Heart left ventricle (tissue), 13 donors: ENCODE measurements around the gene GPATCH2L.

Experiments
- CTCF ChIP-seq, 12 donors: fragments of 200-600 bp; sonication (generic) in 4 of 12; IDR thresholded peaks; one replicate each; pipeline versions ENCODE4 v1.5.0 to v1.8.0; 2018 to 2022; ENCODE audit warnings: antibody characterized with exemption in 12 of 12, mild to moderate bottlenecking in 5 of 12
- POLR2A ChIP-seq, 2 donors: fragments of 450-650 bp; IDR thresholded peaks; one replicate each; pipeline ENCODE4 v1.6.1; 2017; ENCODE audit warnings: antibody characterized with exemption in 2 of 2, mild to moderate bottlenecking in 2 of 2, moderate library complexity in 2 of 2
- donor health status: ischemic (EF 13 %, LVEDD 7.1; RV severe dilation, severe dysfunction).
- donor health status: DM: no; HTN: yes; CAD: no.
- donor health status: DM: no; HTN: no; CAD: no.
- donor health status: ischemic (EF 25% LVEDD 6.9; RV normal size, moderate dysfunction).
- donor health status: ischemic (EF 25% LVEDD 5.7; RV mildly dilated, moderate dysfunction).
- donor health status: ischemic (EF 35%, LVEDD 5.7; RV mildly dilated, moderate dysfunction).
- donor health status: nonischemic (EF 11% LVEDD 7.7; RV severe dilation, severe dysfunction).
- donor health status: DM: yes; HTN: yes; CAD: no.
- donor health status: PGD.
- donor health status: ischemic (EF 29% LVEDD 5.4; RV normal size, mild dysfunction).
- donor health status: nonischemic (EF 23%, LVEDD 6.1; RV moderate dilation, normal function).

- TF ChIP-seq POLR2A (IDR thresholded peaks at IDR 0.05): no peak
- no peak for TF ChIP-seq CTCF (IDR thresholded peaks at IDR 0.05)
Observed at GRCh38 chr14:76153919-76154318, 2.2 kb downstream of the GPATCH2L start.
